WTC11 (cell line): ENCODE measurements around the gene RRP12. TPM values are rescaled to one million over a fixed set of nuclear protein-coding genes. Genes with fewer than 3 reads are reported as not detected.

Experiments used
- ATAC-seq: fragments of 200-7000 bp; cut with Tn5 transposase; 2 replicates; pipeline ENCODE4 v1.10.0; 2021; ENCODE audit warnings: mild to moderate bottlenecking, moderate library complexity
- CTCF ChIA-PET: fragments of 300-600 bp; sonication (Branson Sonifier 250); formaldehyde crosslinking; loops from one replicate; lab custom pipeline; 2021; ENCODE audit warnings: antibody characterized with exemption; lab: Charles Lee
- POLR2A ChIA-PET: fragments of 350-600 bp; sonication (Branson Sonifier 250); formaldehyde crosslinking; loops from one replicate; lab custom pipeline; 2021; ENCODE audit warnings: antibody characterized with exemption; lab: Charles Lee
- DNase-seq: peaks from one replicate; pipeline ENCODE4 v3.0.0; 2021; ENCODE audit warnings: low spot score
- H3K27ac Mint-ChIP-seq: 2 replicates; pipeline ENCODE4 v1.8.0; 2021; ENCODE audit warnings: mixed read lengths
- H3K27me3 Mint-ChIP-seq: 2 replicates; pipeline ENCODE4 v1.8.0; 2021; ENCODE audit warnings: low read depth, mild to moderate bottlenecking, moderate library complexity, mixed read lengths
- H3K36me3 Mint-ChIP-seq: 2 replicates; pipeline ENCODE4 v1.8.0; 2021; ENCODE audit warnings: mixed read lengths
- H3K4me1 Mint-ChIP-seq: 2 replicates; pipeline ENCODE4 v1.8.0; 2022; ENCODE audit warnings: mixed read lengths
- H3K4me3 Mint-ChIP-seq: 2 replicates; pipeline ENCODE4 v1.8.0; 2021; ENCODE audit warnings: mild to moderate bottlenecking, moderate library complexity, mixed read lengths
- H3K9me3 Mint-ChIP-seq: 2 replicates; pipeline ENCODE4 v1.8.0; 2021; ENCODE audit warnings: mixed read lengths
- ELF4 ChIP-seq: sonication (generic); formaldehyde crosslinking; IDR thresholded peaks from 2 replicates; pipeline ENCODE4 v1.8.1; 2022; ENCODE audit warnings: low read depth, mild to moderate bottlenecking, moderate library complexity, missing genetic modification reagents
- ESRRA ChIP-seq: sonication (generic); formaldehyde crosslinking; IDR thresholded peaks from 2 replicates; pipeline ENCODE4 v1.8.1; 2022; ENCODE audit warnings: mild to moderate bottlenecking, missing genetic modification reagents, borderline replicate concordance
- FOXK1 ChIP-seq: sonication (generic); formaldehyde crosslinking; IDR thresholded peaks from 2 replicates; pipeline ENCODE4 v1.8.0; 2022; ENCODE audit warnings: mild to moderate bottlenecking, moderate library complexity, missing genetic modification reagents
- FOXP1 ChIP-seq: sonication (generic); formaldehyde crosslinking; IDR thresholded peaks from 2 replicates; pipeline ENCODE4 v1.8.0; 2022; ENCODE audit warnings: missing genetic modification reagents, mild to moderate bottlenecking, moderate library complexity, borderline replicate concordance
- GTF2I ChIP-seq: fragments of 250-450 bp; sonication (Bioruptor Pico); conservative IDR thresholded peaks from 2 replicates; pipeline ENCODE4 v1.4.0; 2021; ENCODE audit warnings: mild to moderate bottlenecking
- HMGA2 ChIP-seq: fragments of 250-450 bp; sonication (Bioruptor Pico); IDR thresholded peaks from 2 replicates; pipeline ENCODE4 v1.4.0; 2021; ENCODE audit warnings: mild to moderate bottlenecking, moderate library complexity
- NFYB ChIP-seq: sonication (generic); formaldehyde crosslinking; conservative IDR thresholded peaks from 2 replicates; pipeline ENCODE4 v1.8.0; 2022; ENCODE audit warnings: low read depth, missing genetic modification reagents
- SMAD3 ChIP-seq: sonication (generic); formaldehyde crosslinking; IDR thresholded peaks from 2 replicates; pipeline ENCODE4 v1.8.0; 2022; ENCODE audit warnings: missing genetic modification reagents, mild to moderate bottlenecking, borderline replicate concordance
- TCF7 ChIP-seq: sonication (generic); formaldehyde crosslinking; IDR thresholded peaks from 2 replicates; pipeline ENCODE4 v1.8.0; 2022; ENCODE audit warnings: mild to moderate bottlenecking, low read depth, missing genetic modification reagents, moderate library complexity
- ZBTB21 ChIP-seq: sonication (generic); formaldehyde crosslinking; IDR thresholded peaks from 2 replicates; pipeline ENCODE4 v1.8.1; 2023; ENCODE audit warnings: mild to moderate bottlenecking, missing genetic modification reagents, borderline replicate concordance
- total RNA-seq: library from RNA; stranded (reverse); gene quantifications from 3 replicates; pipeline ENCODE4 v1.2.3, GENCODE V29; 2021
- TF ChIP-seq, protein P1 (sequence below): sonication (generic); formaldehyde crosslinking; IDR thresholded peaks from 2 replicates; pipeline ENCODE4 v1.8.1; 2022; ENCODE audit warnings: low read depth, mild to moderate bottlenecking, moderate library complexity, missing genetic modification reagents, borderline replicate concordance
- TF ChIP-seq, protein P2 (sequence below): sonication (generic); formaldehyde crosslinking; conservative IDR thresholded peaks from 2 replicates; pipeline ENCODE4 v1.8.1; 2022; ENCODE audit warnings: mild to moderate bottlenecking, missing genetic modification reagents
- TF ChIP-seq, protein P3 (sequence below): sonication (generic); formaldehyde crosslinking; IDR thresholded peaks from 2 replicates; pipeline ENCODE4 v1.8.1; 2023; ENCODE audit warnings: mild to moderate bottlenecking, missing genetic modification reagents, borderline replicate concordance
- TF ChIP-seq, protein P4 (sequence below): sonication (generic); formaldehyde crosslinking; IDR thresholded peaks from 2 replicates; pipeline ENCODE4 v1.8.0; 2022; ENCODE audit warnings: missing genetic modification reagents
- TF ChIP-seq, protein P5 (sequence below): fragments of 250-450 bp; sonication (Bioruptor Pico); IDR thresholded peaks from 2 replicates; pipeline ENCODE4 v1.9.0; 2021; ENCODE audit warnings: mild to moderate bottlenecking
- TF ChIP-seq, protein P6 (sequence below): sonication (generic); formaldehyde crosslinking; IDR thresholded peaks from 2 replicates; pipeline ENCODE4 v1.8.0; 2022; ENCODE audit warnings: mild to moderate bottlenecking, missing genetic modification reagents
- TF ChIP-seq, protein P7 (sequence below): sonication (generic); formaldehyde crosslinking; IDR thresholded peaks from 2 replicates; pipeline ENCODE4 v1.8.0; 2022; ENCODE audit warnings: mild to moderate bottlenecking, missing genetic modification reagents

RRP12 gene
- total RNA-seq, 1 experiment from 2014 or later: 56.6 TPM

DNA sequence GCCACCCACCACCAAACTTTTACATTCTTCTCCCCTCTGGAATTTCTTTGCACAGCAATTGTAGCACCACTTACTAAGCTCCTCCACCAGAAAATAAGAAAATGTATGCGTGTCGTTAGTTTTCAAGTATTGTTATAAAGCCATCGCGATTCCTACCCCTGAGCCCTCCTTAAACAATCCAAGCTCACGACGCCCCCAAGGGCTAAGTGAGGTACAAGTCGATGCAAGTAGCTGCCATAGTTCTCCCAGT, 67.9 kb downstream of the RRP12 start (continued):
- TF ChIP-seq, protein P1, sequence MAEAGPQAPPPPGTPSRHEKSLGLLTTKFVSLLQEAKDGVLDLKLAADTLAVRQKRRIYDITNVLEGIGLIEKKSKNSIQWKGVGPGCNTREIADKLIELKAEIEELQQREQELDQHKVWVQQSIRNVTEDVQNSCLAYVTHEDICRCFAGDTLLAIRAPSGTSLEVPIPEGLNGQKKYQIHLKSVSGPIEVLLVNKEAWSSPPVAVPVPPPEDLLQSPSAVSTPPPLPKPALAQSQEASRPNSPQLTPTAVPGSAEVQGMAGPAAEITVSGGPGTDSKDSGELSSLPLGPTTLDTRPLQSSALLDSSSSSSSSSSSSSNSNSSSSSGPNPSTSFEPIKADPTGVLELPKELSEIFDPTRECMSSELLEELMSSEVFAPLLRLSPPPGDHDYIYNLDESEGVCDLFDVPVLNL (CRISPR knock-in tag): no peak
- TF ChIP-seq HMGA2: no peak
- TF ChIP-seq, protein P2, sequence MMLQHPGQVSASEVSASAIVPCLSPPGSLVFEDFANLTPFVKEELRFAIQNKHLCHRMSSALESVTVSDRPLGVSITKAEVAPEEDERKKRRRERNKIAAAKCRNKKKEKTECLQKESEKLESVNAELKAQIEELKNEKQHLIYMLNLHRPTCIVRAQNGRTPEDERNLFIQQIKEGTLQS: no peak
- TF ChIP-seq TCF7: no peak

DNA sequence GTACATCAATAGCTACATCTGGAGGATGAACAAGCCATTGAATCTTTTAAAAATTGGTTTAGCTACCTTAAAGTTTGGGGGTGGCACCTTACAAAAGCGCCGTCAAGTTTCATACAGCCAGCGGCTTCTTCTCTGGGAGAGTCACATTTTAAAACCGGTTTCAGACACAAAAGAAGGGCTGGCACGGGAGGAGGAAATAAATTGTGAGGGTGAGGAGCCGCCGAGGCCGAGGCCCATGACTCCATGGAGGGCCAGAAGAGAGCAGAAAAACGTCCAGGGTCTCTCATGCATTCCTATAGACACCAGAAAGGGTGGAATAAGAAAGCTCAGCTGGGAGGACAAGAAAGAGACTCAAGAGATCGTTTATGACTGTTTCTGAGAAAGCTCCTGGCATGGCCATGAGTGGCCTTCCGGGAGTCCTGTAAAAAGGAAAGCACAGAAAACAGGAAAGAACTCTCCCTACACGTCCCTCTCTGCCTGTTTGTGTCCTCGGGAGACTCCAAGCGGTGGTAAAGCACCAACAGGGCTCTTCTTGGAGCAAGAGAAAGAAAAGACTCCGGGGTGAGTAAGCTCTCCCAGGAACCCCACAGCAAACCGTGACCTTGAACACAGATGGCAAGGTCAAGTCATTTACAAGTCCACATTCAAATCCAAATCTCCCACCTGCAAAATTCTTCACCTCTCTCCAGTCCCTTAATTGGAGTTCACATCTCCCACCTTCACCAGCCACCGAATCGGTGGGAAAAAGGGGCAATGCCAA, 68.4 kb downstream of the RRP12 start:
- POLR2A ChIA-PET: interaction anchor here (2.0 to 5.9 kb wide), 3 partner anchors 11 to 41 kb away, joined by 11 to 46 read pairs (median 12); partner anchors contain the start of genes ARHGAP19 and FRAT1
- peaks cover 59% of the 10 kb centered on the region for H3K4me1 Mint-ChIP-seq
- CTCF ChIA-PET: interaction anchor here (0.6 to 3.5 kb wide), 17 partner anchors 11 to 295 kb away, joined by 3 to 31 read pairs (median 4); partner anchors contain the start of genes FRAT1 and RRP12
- DNase-seq (peak; percentile 34), ATAC-seq (0 out of 2 replicates have a peak, but pooled peaks have one; percentile 2)
- no peak for TF ChIP-seq FOXK1 (CRISPR knock-in tag)
- TF ChIP-seq, protein P3, sequence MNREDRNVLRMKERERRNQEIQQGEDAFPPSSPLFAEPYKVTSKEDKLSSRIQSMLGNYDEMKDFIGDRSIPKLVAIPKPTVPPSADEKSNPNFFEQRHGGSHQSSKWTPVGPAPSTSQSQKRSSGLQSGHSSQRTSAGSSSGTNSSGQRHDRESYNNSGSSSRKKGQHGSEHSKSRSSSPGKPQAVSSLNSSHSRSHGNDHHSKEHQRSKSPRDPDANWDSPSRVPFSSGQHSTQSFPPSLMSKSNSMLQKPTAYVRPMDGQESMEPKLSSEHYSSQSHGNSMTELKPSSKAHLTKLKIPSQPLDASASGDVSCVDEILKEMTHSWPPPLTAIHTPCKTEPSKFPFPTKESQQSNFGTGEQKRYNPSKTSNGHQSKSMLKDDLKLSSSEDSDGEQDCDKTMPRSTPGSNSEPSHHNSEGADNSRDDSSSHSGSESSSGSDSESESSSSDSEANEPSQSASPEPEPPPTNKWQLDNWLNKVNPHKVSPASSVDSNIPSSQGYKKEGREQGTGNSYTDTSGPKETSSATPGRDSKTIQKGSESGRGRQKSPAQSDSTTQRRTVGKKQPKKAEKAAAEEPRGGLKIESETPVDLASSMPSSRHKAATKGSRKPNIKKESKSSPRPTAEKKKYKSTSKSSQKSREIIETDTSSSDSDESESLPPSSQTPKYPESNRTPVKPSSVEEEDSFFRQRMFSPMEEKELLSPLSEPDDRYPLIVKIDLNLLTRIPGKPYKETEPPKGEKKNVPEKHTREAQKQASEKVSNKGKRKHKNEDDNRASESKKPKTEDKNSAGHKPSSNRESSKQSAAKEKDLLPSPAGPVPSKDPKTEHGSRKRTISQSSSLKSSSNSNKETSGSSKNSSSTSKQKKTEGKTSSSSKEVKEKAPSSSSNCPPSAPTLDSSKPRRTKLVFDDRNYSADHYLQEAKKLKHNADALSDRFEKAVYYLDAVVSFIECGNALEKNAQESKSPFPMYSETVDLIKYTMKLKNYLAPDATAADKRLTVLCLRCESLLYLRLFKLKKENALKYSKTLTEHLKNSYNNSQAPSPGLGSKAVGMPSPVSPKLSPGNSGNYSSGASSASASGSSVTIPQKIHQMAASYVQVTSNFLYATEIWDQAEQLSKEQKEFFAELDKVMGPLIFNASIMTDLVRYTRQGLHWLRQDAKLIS (CRISPR knock-in tag): 0 out of 2 replicates have a peak, but pooled peaks have one; percentile 5
- peak; percentile 20; the same call in 1 of the 2 replicates for TF ChIP-seq ESRRA
- no peaks in the 10 kb centered on the region for H3K27me3 Mint-ChIP-seq
- H3K4me3 Mint-ChIP-seq: peak overlapping the region; percentile 86
- peaks cover 10% of the 10 kb centered on the region for H3K36me3 Mint-ChIP-seq
- H3K27ac Mint-ChIP-seq: peak overlapping the region; percentile 97
- no peaks in the 10 kb centered on the region for H3K9me3 Mint-ChIP-seq

DNA sequence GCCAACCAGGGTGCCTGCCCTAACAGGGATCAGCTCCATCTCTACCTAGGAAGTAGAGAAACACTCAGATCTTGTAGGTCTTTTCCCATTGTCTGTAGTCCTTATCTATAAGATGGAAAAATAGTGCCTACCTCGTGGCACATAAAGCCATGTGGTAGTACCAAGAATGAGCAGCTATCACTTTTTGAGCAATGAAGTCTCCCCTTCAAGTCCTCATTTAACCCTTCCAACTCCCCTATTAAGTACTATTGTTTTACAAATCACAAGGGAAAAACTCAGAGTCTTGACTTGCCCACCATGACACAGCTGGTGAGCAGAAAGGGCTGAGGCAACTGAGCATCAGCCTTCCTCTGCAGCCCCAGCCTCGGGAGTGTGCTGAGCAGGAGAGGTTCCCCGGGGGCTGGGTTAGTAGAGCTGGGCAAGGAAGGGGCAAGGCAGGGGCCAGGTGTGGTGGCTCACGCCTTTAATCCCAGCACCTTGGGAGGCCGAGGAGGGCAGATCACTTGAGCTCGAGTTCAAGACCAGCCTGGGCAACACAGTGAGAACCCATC, 69.9 kb downstream of the RRP12 start:
- Mint-ChIP-seq H3K4me1 (peaks cover 51% of the 10 kb centered on the region), H3K9me3 (no peaks in the 10 kb centered on the region), H3K27me3 (no peaks in the 10 kb centered on the region), H3K27ac (peak overlapping the region; percentile 65), H3K4me3 (peak overlapping the region; percentile 86), H3K36me3 (peaks cover 10% of the 10 kb centered on the region)
- TF ChIP-seq, protein P4, sequence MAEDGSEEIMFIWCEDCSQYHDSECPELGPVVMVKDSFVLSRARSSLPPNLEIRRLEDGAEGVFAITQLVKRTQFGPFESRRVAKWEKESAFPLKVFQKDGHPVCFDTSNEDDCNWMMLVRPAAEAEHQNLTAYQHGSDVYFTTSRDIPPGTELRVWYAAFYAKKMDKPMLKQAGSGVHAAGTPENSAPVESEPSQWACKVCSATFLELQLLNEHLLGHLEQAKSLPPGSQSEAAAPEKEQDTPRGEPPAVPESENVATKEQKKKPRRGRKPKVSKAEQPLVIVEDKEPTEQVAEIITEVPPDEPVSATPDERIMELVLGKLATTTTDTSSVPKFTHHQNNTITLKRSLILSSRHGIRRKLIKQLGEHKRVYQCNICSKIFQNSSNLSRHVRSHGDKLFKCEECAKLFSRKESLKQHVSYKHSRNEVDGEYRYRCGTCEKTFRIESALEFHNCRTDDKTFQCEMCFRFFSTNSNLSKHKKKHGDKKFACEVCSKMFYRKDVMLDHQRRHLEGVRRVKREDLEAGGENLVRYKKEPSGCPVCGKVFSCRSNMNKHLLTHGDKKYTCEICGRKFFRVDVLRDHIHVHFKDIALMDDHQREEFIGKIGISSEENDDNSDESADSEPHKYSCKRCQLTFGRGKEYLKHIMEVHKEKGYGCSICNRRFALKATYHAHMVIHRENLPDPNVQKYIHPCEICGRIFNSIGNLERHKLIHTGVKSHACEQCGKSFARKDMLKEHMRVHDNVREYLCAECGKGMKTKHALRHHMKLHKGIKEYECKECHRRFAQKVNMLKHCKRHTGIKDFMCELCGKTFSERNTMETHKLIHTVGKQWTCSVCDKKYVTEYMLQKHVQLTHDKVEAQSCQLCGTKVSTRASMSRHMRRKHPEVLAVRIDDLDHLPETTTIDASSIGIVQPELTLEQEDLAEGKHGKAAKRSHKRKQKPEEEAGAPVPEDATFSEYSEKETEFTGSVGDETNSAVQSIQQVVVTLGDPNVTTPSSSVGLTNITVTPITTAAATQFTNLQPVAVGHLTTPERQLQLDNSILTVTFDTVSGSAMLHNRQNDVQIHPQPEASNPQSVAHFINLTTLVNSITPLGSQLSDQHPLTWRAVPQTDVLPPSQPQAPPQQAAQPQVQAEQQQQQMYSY (CRISPR knock-in tag): no peak
- TF ChIP-seq, protein P5, sequence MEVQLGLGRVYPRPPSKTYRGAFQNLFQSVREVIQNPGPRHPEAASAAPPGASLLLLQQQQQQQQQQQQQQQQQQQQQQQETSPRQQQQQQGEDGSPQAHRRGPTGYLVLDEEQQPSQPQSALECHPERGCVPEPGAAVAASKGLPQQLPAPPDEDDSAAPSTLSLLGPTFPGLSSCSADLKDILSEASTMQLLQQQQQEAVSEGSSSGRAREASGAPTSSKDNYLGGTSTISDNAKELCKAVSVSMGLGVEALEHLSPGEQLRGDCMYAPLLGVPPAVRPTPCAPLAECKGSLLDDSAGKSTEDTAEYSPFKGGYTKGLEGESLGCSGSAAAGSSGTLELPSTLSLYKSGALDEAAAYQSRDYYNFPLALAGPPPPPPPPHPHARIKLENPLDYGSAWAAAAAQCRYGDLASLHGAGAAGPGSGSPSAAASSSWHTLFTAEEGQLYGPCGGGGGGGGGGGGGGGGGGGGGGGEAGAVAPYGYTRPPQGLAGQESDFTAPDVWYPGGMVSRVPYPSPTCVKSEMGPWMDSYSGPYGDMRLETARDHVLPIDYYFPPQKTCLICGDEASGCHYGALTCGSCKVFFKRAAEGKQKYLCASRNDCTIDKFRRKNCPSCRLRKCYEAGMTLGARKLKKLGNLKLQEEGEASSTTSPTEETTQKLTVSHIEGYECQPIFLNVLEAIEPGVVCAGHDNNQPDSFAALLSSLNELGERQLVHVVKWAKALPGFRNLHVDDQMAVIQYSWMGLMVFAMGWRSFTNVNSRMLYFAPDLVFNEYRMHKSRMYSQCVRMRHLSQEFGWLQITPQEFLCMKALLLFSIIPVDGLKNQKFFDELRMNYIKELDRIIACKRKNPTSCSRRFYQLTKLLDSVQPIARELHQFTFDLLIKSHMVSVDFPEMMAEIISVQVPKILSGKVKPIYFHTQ (CRISPR knock-in tag): no peak
- TF ChIP-seq NFYB (no peak), FOXP1 (CRISPR knock-in tag) (peak; percentile 27; the same call in 1 of the 2 replicates), ELF4 (CRISPR knock-in tag) (no peak), ZBTB21 (no peak), ESRRA (no peak), GTF2I (CRISPR knock-in tag) (0 out of 2 replicates have a peak, but pooled peaks have one; percentile 13), SMAD3 (CRISPR knock-in tag) (no peak)
- TF ChIP-seq, protein P6, sequence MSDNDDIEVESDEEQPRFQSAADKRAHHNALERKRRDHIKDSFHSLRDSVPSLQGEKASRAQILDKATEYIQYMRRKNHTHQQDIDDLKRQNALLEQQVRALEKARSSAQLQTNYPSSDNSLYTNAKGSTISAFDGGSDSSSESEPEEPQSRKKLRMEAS (CRISPR knock-in tag): no peak
- TF ChIP-seq, protein P7, sequence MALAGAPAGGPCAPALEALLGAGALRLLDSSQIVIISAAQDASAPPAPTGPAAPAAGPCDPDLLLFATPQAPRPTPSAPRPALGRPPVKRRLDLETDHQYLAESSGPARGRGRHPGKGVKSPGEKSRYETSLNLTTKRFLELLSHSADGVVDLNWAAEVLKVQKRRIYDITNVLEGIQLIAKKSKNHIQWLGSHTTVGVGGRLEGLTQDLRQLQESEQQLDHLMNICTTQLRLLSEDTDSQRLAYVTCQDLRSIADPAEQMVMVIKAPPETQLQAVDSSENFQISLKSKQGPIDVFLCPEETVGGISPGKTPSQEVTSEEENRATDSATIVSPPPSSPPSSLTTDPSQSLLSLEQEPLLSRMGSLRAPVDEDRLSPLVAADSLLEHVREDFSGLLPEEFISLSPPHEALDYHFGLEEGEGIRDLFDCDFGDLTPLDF (CRISPR knock-in tag): no peak
- CTCF ChIA-PET: interaction anchor here (0.6 to 3.9 kb wide), 5 partner anchors 12 to 146 kb away, joined by 3 to 31 read pairs (median 4); partner anchors contain the start of genes FRAT1 and SLIT1
- POLR2A ChIA-PET: interaction anchor here (5.9 kb wide), 1 partner anchor 12 kb away, joined by 46 read pairs; the partner anchor contains the start of gene FRAT1
- DNase-seq (peak; percentile 24), ATAC-seq (peak; percentile 8)
